ENCODE data around the gene TBC1D22A. TPM values are rescaled to one million over a fixed set of nuclear protein-coding genes. Genes with fewer than 3 reads are reported as not detected.

Gene TBC1D22A
- total RNA-seq, 4 donors from 2014 or later = 31.2 to 111 (median 41.8) TPM

GRCh38 chr22:47157486-47158270, 395.2 kb downstream of the TBC1D22A start:
- in situ Hi-C loops (cut with MboI; ENCODE audit: low pct_ligation_motif_present in 1 of 4, low pct_unique_long_range_greater_than_20kb in 1 of 4, low sequenced_read_pairs in 3 of 4) = no loop called here
- no peak overlapping the region for H3K4me3 ChIP-seq
- 94 to 97% methylated on average over 3 to 37 of the region's 37 CpGs for WGBS, 2 donors (ENCODE audit: low coverage in 1 of 2)
- TF ChIP-seq POLR2A (IDR thresholded peaks at IDR 0.05) (no peak), CTCF (IDR thresholded peaks at IDR 0.05) (no peak), POLR2AphosphoS5 (IDR thresholded peaks at IDR 0.05) (no peak), EP300 (IDR thresholded peaks at IDR 0.05; ENCODE audit: low read depth) (no peak)
- no peak for DNase-seq
- no peaks in the 10 kb centered on the region for H3K36me3 ChIP-seq
- no peaks in the 10 kb centered on the region for H3K4me1 ChIP-seq
- no peak overlapping the region for H3K27ac ChIP-seq
- H3K27me3 ChIP-seq = no peaks in the 10 kb centered on the region
- intact Hi-C loops (cut with DNase I; ENCODE audit: low total_unique reads) = no loop called here
- no peaks in the 10 kb centered on the region for H3K9me3 ChIP-seq

- intact Hi-C loops (cut with DNase I; ENCODE audit: low total_unique reads) = no loop called here
- DNase-seq = no peak
- H3K27me3 ChIP-seq = no peaks in the 10 kb centered on the region
- no peaks in the 10 kb centered on the region for H3K4me1 ChIP-seq
- H3K27ac ChIP-seq = no peak overlapping the region
- WGBS, 2 donors (ENCODE audit: low coverage in 1 of 2) = 87% methylated on average over 7 of the region's 11 CpGs; no CpG with 5 or more reads in 1 of the 2 donors
- H3K4me3 ChIP-seq = no peak overlapping the region
- no peaks in the 10 kb centered on the region for H3K36me3 ChIP-seq
- in situ Hi-C loops (cut with MboI; ENCODE audit: low pct_ligation_motif_present in 1 of 4, low pct_unique_long_range_greater_than_20kb in 1 of 4, low sequenced_read_pairs in 3 of 4) = no loop called here
- no peak for TF ChIP-seq POLR2A (IDR thresholded peaks at IDR 0.05)
- H3K9me3 ChIP-seq = no peaks in the 10 kb centered on the region
Observed at GRCh38 chr22:47158457-47158856, 396.0 kb downstream of the TBC1D22A start.

GRCh38 chr22:47159592-47159991, 397.1 kb downstream of the TBC1D22A start:
- Histone ChIP-seq H3K4me3 (no peak overlapping the region), H3K27ac (no peak overlapping the region), H3K27me3 (no peaks in the 10 kb centered on the region), H3K4me1 (no peaks in the 10 kb centered on the region), H3K36me3 (no peaks in the 10 kb centered on the region), H3K9me3 (no peaks in the 10 kb centered on the region)
- no peak for DNase-seq
- WGBS, 2 donors (ENCODE audit: low coverage in 1 of 2) = 97% methylated on average over 4 of the region's 4 CpGs; no CpG with 5 or more reads in 1 of the 2 donors
- intact Hi-C loops (cut with DNase I; ENCODE audit: low total_unique reads) = no loop called here
- TF ChIP-seq CTCF (IDR thresholded peaks at IDR 0.05) (no peak), POLR2A (IDR thresholded peaks at IDR 0.05) (no peak), POLR2AphosphoS5 (IDR thresholded peaks at IDR 0.05) (no peak), EP300 (IDR thresholded peaks at IDR 0.05; ENCODE audit: low read depth) (no peak)
- in situ Hi-C loops (cut with MboI; ENCODE audit: low pct_ligation_motif_present in 1 of 4, low pct_unique_long_range_greater_than_20kb in 1 of 4, low sequenced_read_pairs in 3 of 4) = no loop called here

- Histone ChIP-seq H3K27ac (no peak overlapping the region), H3K4me3 (no peak overlapping the region), H3K36me3 (no peaks in the 10 kb centered on the region), H3K27me3 (no peaks in the 10 kb centered on the region), H3K4me1 (no peaks in the 10 kb centered on the region), H3K9me3 (no peaks in the 10 kb centered on the region)
- in situ Hi-C loops (cut with MboI; ENCODE audit: low pct_ligation_motif_present in 1 of 4, low pct_unique_long_range_greater_than_20kb in 1 of 4, low sequenced_read_pairs in 3 of 4) (no loop called here), intact Hi-C loops (cut with DNase I; ENCODE audit: low total_unique reads) (no loop called here)
- no peak for TF ChIP-seq POLR2AphosphoS5 (IDR thresholded peaks at IDR 0.05)
- no peak for TF ChIP-seq CTCF (IDR thresholded peaks at IDR 0.05)
- TF ChIP-seq EP300 (IDR thresholded peaks at IDR 0.05; ENCODE audit: low read depth) = no peak
- no peak for TF ChIP-seq POLR2A (IDR thresholded peaks at IDR 0.05)
- 93% methylated on average over 18 of the region's 18 CpGs; no CpG with 5 or more reads in 1 of the 2 donors for WGBS, 2 donors (ENCODE audit: low coverage in 1 of 2)
- no peak for DNase-seq
Observed at GRCh38 chr22:47160141-47160541, 397.7 kb downstream of the TBC1D22A start.

All from transverse colon (tissue), 4 donors.